NCI-H187 treated with DMSO at 0.1 percent for 48 hours (cell line): ENCODE data around the gene RNPEPL1.

Source experiments
- DNase-seq: peaks from one replicate; lab custom pipeline; 2025; lab: John Stamatoyannopoulos, UW

The RNPEPL1 gene

GRCh38 chr2:240591784-240592183, 23.5 kb downstream of the RNPEPL1 start:
- no peak for DNase-seq

- no peak for DNase-seq
These were observed 24.9 kb downstream of the RNPEPL1 start for GRCh38 chr2:240593026-240593702.

- DNase-seq = no peak
These were observed 25.6 kb downstream of the RNPEPL1 start for GRCh38 chr2:240593703-240594451.

GRCh38 chr2:240594511-240595380, 26.5 kb downstream of the RNPEPL1 start:
- DNase-seq = no peak

GRCh38 chr2:240595381-240596079, 27.2 kb downstream of the RNPEPL1 start:
- DNase-seq = no peak

GRCh38 chr2:240596080-240596460, 27.8 kb downstream of the RNPEPL1 start:
- DNase-seq = no peak

GRCh38 chr2:240596491-240596931, 28.2 kb downstream of the RNPEPL1 start:
- DNase-seq = no peak

GRCh38 chr2:240597054-240597418, 28.8 kb downstream of the RNPEPL1 start:
- no peak for DNase-seq

GRCh38 chr2:240597419-240598181, 29.3 kb downstream of the RNPEPL1 start:
- no peak for DNase-seq

DNA sequence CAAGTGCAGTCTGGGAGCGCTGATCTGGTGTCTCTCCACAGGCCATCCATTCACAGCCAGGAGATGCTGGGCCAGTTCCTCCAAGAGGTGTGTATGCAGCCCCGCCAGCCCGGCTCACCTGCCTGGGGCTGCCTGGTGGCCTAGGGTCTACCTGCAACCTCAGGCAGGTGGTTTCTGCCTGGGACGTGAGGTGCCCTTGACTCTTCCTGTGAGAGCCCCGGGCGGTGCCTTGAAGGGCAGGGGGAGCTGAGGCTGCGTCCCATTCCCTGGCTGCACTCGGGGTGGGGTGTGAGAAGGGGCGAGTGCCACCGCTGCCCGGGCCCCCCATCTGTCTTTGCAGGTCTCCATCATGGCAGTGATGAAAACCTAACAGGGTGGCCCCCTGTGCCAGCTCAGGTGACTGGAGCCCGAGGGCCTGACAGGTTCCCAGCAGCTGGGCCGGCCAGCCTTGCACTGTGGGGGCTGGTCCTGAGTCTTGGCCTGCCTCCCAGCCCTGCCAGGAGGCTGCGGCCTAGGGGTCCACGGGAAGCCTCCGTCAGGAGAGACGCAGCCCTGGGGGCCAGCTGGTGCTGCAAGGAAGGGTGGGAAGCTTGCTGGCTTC, 30.1 kb downstream of the RNPEPL1 start:
- DNase-seq = no peak

DNA sequence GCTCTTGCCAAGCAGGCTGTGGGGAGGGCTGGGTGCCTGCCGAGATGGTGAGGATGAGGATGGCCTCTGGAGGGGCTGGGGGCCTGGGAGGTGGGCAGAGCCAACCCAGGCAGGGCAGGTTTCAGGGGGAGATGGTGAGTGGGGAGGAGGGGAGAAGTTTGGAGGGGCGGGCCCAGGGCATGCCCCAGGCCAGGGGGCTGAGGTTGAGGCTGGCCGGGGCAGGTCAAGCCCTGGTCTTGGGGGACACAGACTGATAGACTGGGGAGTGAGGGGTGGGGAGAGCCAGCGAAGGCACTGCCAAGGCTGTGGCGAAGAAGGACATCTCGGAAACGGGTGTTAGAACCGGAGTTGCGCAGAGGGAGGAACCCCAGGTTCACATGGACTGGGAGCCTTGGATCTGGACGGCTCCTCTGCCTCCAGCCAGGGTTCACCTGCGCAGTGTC, 30.9 kb downstream of the RNPEPL1 start:
- DNase-seq = no peak

DNA sequence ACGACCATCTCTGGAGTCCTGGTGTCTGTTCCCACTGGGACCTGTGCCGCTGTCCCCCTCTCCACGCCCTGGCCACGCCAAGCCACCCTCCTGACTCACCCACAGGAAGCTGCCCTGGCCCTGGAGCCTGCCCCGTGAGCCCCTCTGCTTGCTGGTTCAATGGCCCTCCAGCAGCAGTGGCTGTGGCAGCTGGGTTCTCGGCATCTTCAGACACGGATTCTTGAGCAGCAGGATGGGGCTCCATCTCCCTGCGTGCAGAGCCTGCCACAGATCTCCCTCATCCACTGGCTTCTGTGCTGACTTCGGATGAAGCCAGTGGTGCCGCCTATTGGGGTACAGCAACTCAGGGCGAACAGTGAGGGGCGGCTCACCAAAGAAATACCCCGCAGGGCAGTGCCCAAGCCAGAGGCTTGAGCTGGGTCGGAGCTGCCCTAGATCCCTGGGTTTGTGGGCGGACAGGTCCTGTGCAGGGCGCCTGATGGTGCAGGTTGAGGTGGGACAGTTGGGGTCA, 32.2 kb downstream of the RNPEPL1 start:
- DNase-seq = no peak

DNA sequence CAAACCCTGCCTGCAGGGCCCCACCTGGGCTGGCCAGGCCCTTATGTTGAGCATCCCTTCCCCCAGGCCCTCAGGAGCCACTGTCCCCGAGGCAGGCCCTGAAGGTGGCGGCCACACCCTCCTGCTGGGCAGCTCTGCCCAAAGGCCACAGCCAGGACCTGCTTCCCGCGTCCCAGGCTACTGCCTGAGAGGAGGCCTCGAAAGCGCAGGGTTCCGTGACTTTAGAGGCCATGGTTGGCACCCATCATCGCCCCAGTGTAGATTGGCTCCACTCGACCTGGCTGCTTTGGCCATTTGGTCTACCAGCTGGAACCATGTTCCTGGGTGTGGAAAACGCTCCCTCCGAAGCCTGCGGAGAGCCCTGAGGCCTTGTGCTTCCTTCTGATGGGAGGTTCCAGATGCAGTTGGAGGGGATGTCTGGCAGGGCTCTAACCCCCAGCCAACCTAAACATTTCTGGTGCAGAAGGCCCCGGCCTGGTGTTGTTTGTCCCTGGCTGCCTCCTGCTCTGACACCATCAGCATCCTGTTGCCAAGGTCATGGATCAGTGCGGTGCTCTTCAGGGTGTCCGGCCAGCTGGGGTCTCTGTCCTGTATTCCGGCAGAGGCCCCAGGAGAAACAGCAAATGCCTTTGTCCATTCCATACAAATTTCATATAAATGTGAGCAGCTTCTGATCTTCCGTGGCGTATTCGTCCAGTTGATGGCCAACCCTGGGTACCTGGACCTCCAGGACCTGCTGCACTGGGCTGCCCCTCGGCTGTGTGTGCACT, 33.0 kb downstream of the RNPEPL1 start:
- DNase-seq = no peak

GRCh38 chr2:240601831-240602160, 33.5 kb downstream of the RNPEPL1 start:
- no peak for DNase-seq

GRCh38 chr2:240602266-240603050, 34.2 kb downstream of the RNPEPL1 start:
- DNase-seq = no peak

GRCh38 chr2:240603081-240603835, 35.0 kb downstream of the RNPEPL1 start:
- DNase-seq = no peak

- DNase-seq = no peak
These were observed 35.6 kb downstream of the RNPEPL1 start for GRCh38 chr2:240603846-240604245.

- no peak for DNase-seq
These were observed 36.1 kb downstream of the RNPEPL1 start for GRCh38 chr2:240604291-240604938.
